Duodenal mucosa (tissue), 2 donors: ENCODE results near the gene KRTAP10-6.

ENCODE experiments used
- H3K27ac ChIP-seq: one replicate; pipeline ENCODE4 v1.7.0; 2013; ENCODE audit warnings: low read depth, low read length
- H3K27me3 ChIP-seq, 2 donors: one replicate each; pipeline ENCODE4 v1.7.0; 2013; ENCODE audit warnings: low read length in 2 of 2, control low read depth in 1 of 2; ENCODE audit not compliant: insufficient read depth in 2 of 2, control insufficient read depth in 1 of 2
- H3K36me3 ChIP-seq, 2 donors: one replicate each; pipeline ENCODE4 v1.7.0; 2013; ENCODE audit warnings: low read length in 2 of 2, control low read depth in 1 of 2; ENCODE audit not compliant: insufficient read depth in 2 of 2, control insufficient read depth in 1 of 2
- H3K4me1 ChIP-seq, 2 donors: one replicate each; pipeline ENCODE4 v1.7.0; 2013; ENCODE audit warnings: low read length in 2 of 2, control low read depth in 1 of 2; ENCODE audit not compliant: insufficient read depth in 2 of 2, control insufficient read depth in 1 of 2
- H3K4me3 ChIP-seq, 2 donors: one replicate each; pipeline ENCODE4 v1.7.0; 2013; ENCODE audit warnings: low read length in 2 of 2, low read depth in 1 of 2
- H3K9ac ChIP-seq, 2 donors: one replicate each; pipeline ENCODE4 v1.7.0; 2013; ENCODE audit warnings: low read length in 2 of 2, low read depth in 1 of 2
- H3K9me3 ChIP-seq, 2 donors: one replicate each; pipeline ENCODE4 v1.7.0; 2013; ENCODE audit warnings: low read length in 2 of 2, control low read depth in 1 of 2; ENCODE audit not compliant: control insufficient read depth in 1 of 2

The KRTAP10-6 gene

GRCh38 chr21:44548922-44549321 lies 43.4 kb downstream of the KRTAP10-6 start:
- no peaks in the 10 kb centered on the region for H3K4me1 ChIP-seq
- H3K9ac ChIP-seq: no peak overlapping the region
- no peak overlapping the region for H3K27ac ChIP-seq
- no peak overlapping the region for H3K4me3 ChIP-seq
- H3K27me3 ChIP-seq: peaks cover 0 to 4% of the 10 kb centered on the region in 2 donors
- no peaks in the 10 kb centered on the region for H3K36me3 ChIP-seq
- H3K9me3 ChIP-seq: peaks cover 0 to 7% of the 10 kb centered on the region in 2 donors

- peaks cover 0 to 4% of the 10 kb centered on the region in 2 donors for H3K27me3 ChIP-seq
- H3K4me1 ChIP-seq: no peaks in the 10 kb centered on the region
- H3K9ac ChIP-seq: no peak overlapping the region
- H3K27ac ChIP-seq: no peak overlapping the region
- no peak overlapping the region for H3K4me3 ChIP-seq
- peaks cover 0 to 12% of the 10 kb centered on the region in 2 donors for H3K9me3 ChIP-seq
- no peaks in the 10 kb centered on the region for H3K36me3 ChIP-seq
Observed at GRCh38 chr21:44548381-44548780, 43.9 kb downstream of the KRTAP10-6 start.

- H3K36me3 ChIP-seq: no peaks in the 10 kb centered on the region
- no peak overlapping the region for H3K4me3 ChIP-seq
- no peak overlapping the region for H3K27ac ChIP-seq
- no peaks in the 10 kb centered on the region for H3K4me1 ChIP-seq
- H3K9me3 ChIP-seq: peaks cover 0 to 18% of the 10 kb centered on the region in 2 donors
- peaks cover 0 to 4% of the 10 kb centered on the region in 2 donors for H3K27me3 ChIP-seq
- no peak overlapping the region for H3K9ac ChIP-seq
Observed at GRCh38 chr21:44547656-44548331, 44.5 kb downstream of the KRTAP10-6 start.

- H3K9me3 ChIP-seq: peaks cover 0 to 23% of the 10 kb centered on the region in 2 donors
- no peaks in the 10 kb centered on the region for H3K4me1 ChIP-seq
- H3K27me3 ChIP-seq: peaks cover 0 to 4% of the 10 kb centered on the region in 2 donors
- H3K27ac ChIP-seq: no peak overlapping the region
- H3K4me3 ChIP-seq: no peak overlapping the region
- no peaks in the 10 kb centered on the region for H3K36me3 ChIP-seq
- no peak overlapping the region for H3K9ac ChIP-seq
Observed at GRCh38 chr21:44544566-44544965, 47.7 kb downstream of the KRTAP10-6 start.

- Histone ChIP-seq H3K4me3 (no peak overlapping the region), H3K4me1 (no peaks in the 10 kb centered on the region), H3K9me3 (peaks cover 0 to 23% of the 10 kb centered on the region in 2 donors), H3K27ac (no peak overlapping the region), H3K27me3 (no peaks in the 10 kb centered on the region), H3K36me3 (no peaks in the 10 kb centered on the region), H3K9ac (no peak overlapping the region)
Observed at GRCh38 chr21:44542716-44543115, 49.6 kb downstream of the KRTAP10-6 start.
